Gastroesophageal sphincter (tissue), 4 donors: ENCODE data around the gene GLDC. TPM values are rescaled to one million over a fixed set of nuclear protein-coding genes. Genes with fewer than 3 reads are reported as not detected.
"Not testable (repeated sequence)": the region's sequence is repeated elsewhere in the genome, so short reads cannot be mapped to it uniquely, and the experiment has no call there.

Experiments
- ATAC-seq: fragments of 150-250 bp; one replicate; pipeline ENCODE4 v1.9.1; 2016; ENCODE audit warnings: mild to moderate bottlenecking, moderate library complexity
- H3K27ac ChIP-seq, 4 donors: fragments of 200-600 bp; sonication (generic) in 3 of 4; 1 replicate in 3 of 4; 2 replicates in 1 of 4; pipeline ENCODE4 v1.5.1; 2016 to 2019
- H3K27me3 ChIP-seq: fragments of 200-600 bp; sonication (generic); one replicate; pipeline ENCODE4 v1.5.1; 2019
- H3K36me3 ChIP-seq, 2 donors: fragments of 200-600 bp; sonication (generic); one replicate each; pipeline ENCODE4 v1.5.1; 2019; ENCODE audit warnings: control low read depth in 1 of 2
- H3K4me1 ChIP-seq, 3 donors: fragments of 200-600 bp; sonication (generic); 1 replicate in 2 of 3; 2 replicates in 1 of 3; pipeline ENCODE4 v1.5.1; 2016 to 2019; ENCODE audit warnings: control low read depth in 2 of 3
- H3K4me3 ChIP-seq, 2 donors: fragments of 200-600 bp; sonication (generic); one replicate each; pipeline ENCODE4 v1.5.1; 2019; ENCODE audit warnings: mild to moderate bottlenecking in 1 of 2, moderate library complexity in 1 of 2
- H3K9me3 ChIP-seq, 3 donors: fragments of 200-600 bp; sonication (generic); one replicate each; pipeline ENCODE4 v1.5.1; 2017 to 2019; ENCODE audit warnings: control low read depth in 2 of 3
- CTCF ChIP-seq, 4 experiments: fragments of 200-600 bp in 2 of 4; fragments of 450-650 bp in 2 of 4; sonication (generic) in 1 of 4; IDR thresholded peaks; one replicate each; pipeline ENCODE4 v1.5.1; 2017 to 2019; ENCODE audit warnings: antibody characterized with exemption in 4 of 4, mild to moderate bottlenecking in 2 of 4, moderate library complexity in 2 of 4
- EP300 ChIP-seq: sonication (generic); formaldehyde crosslinking; IDR thresholded peaks from one replicate; pipeline ENCODE4 v1.6.1; 2017; ENCODE audit warnings: antibody characterized with exemption, mild to moderate bottlenecking
- POLR2A ChIP-seq, 2 donors: fragments of 450-650 bp; IDR thresholded peaks; one replicate each; pipeline ENCODE4 v1.6.1; 2017; ENCODE audit warnings: antibody characterized with exemption in 2 of 2, mild to moderate bottlenecking in 2 of 2, moderate library complexity in 1 of 2
- POLR2AphosphoS5 ChIP-seq: sonication (generic); formaldehyde crosslinking; IDR thresholded peaks from one replicate; pipeline ENCODE4 v1.6.1; 2017; ENCODE audit warnings: antibody characterized with exemption
- WGBS, 2 donors: methylation state at CpG; one replicate each; pipeline ENCODE4 v1.1.5; 2018; ENCODE audit warnings: low coverage in 1 of 2; 5-methylcytosine and 5-hydroxymethylcytosine counted together
- total RNA-seq, 4 donors: library from RNA; depleted of rRNA; stranded (reverse); fragments of >200 nt; gene quantifications; one replicate each; pipeline ENCODE4 v1.1.0, GENCODE V29; 2016

GLDC gene
- 1 to 10 TPM in 1 of 4 donors, under 1 TPM in 3; 0.15 to 1.9 (median 0.51) TPM for total RNA-seq

- H3K4me1 ChIP-seq = peaks cover 0 to 26% (median 8%) of the 10 kb centered on the region in 3 donors
- no peak within 1 kb of the TSS for H3K27ac ChIP-seq
- peak; percentile 79 for ATAC-seq
Measured at GRCh38 chr9:6645355-6646292, at the start of gene GLDC. Gene GLDC, minus strand, starts transcription at chr9:6645729. Its CDS starts 230 bp downstream, at chr9:6645499.

GRCh38 chr9:6692881-6693361 is 47.4 kb upstream of the GLDC start:
- ATAC-seq = no peak
- no peak for TF ChIP-seq CTCF (IDR thresholded peaks at IDR 0.05)
- no peak for TF ChIP-seq POLR2AphosphoS5
- no peak for TF ChIP-seq EP300
- no peak for TF ChIP-seq POLR2A (IDR thresholded peaks at IDR 0.05)
- Histone ChIP-seq H3K9me3 (no peaks in the 10 kb centered on the region), H3K27me3 (no peaks in the 10 kb centered on the region), H3K4me1 (no peaks in the 10 kb centered on the region), H3K36me3 (no peaks in the 10 kb centered on the region), H3K4me3 (no peak overlapping the region), H3K27ac (no peak overlapping the region)
- WGBS, 2 donors = 63 to 79% methylated on average over 7 to 8 of the region's 9 CpGs

More at GRCh38 chr9:6645355-6646292, at the start of gene GLDC:
- Histone ChIP-seq H3K36me3 (no peaks in the 10 kb centered on the region), H3K4me3 (peak within 1 kb of the TSS in 1 of 2 donors; percentile 55), H3K9me3 (no peaks in the 10 kb centered on the region), H3K27me3 (peaks cover 90% of the 10 kb centered on the region)
- WGBS, 2 donors = 0% methylated on average over 3 to 6 of the region's 68 CpGs
- no peak for TF ChIP-seq POLR2A (IDR thresholded peaks at IDR 0.05)
- no peak for TF ChIP-seq CTCF (IDR thresholded peaks at IDR 0.05)
- TF ChIP-seq POLR2AphosphoS5 = no peak

GRCh38 chr9:6692433-6692832 is 46.9 kb upstream of the GLDC start:
- 80 to 85% methylated on average over 1 to 6 of the region's 6 CpGs for WGBS, 2 donors
- Histone ChIP-seq H3K36me3 (no peaks in the 10 kb centered on the region), H3K27me3 (no peaks in the 10 kb centered on the region), H3K9me3 (no peaks in the 10 kb centered on the region), H3K4me1 (no peaks in the 10 kb centered on the region), H3K4me3 (no peak overlapping the region), H3K27ac (no peak overlapping the region)
- TF ChIP-seq POLR2AphosphoS5 = no peak
- no peak for TF ChIP-seq CTCF (IDR thresholded peaks at IDR 0.05)
- TF ChIP-seq EP300 = no peak
- no peak for TF ChIP-seq POLR2A (IDR thresholded peaks at IDR 0.05)
- ATAC-seq = no peak

- WGBS, 2 donors = 88 to 94% methylated on average over 4 to 6 of the region's 7 CpGs
- H3K27me3 ChIP-seq, H3K9me3 ChIP-seq, ATAC-seq, H3K4me1 ChIP-seq, H3K27ac ChIP-seq, H3K4me3 ChIP-seq, H3K36me3 ChIP-seq: not testable (repeated sequence)
Measured at GRCh38 chr9:6690675-6691070, 45.1 kb upstream of the GLDC start.

GRCh38 chr9:6689893-6690674 is 44.6 kb upstream of the GLDC start:
- Histone ChIP-seq H3K4me3 (no peak overlapping the region), H3K27ac (no peak overlapping the region), H3K9me3 (no peaks in the 10 kb centered on the region), H3K27me3 (no peaks in the 10 kb centered on the region), H3K4me1 (peaks cover 0 to 8% (median 0%) of the 10 kb centered on the region in 3 donors), H3K36me3 (no peaks in the 10 kb centered on the region)
- no peak for ATAC-seq
- WGBS, 2 donors = 59 to 70% methylated on average over 2 of the region's 2 CpGs
- TF ChIP-seq EP300 (no peak), POLR2A (IDR thresholded peaks at IDR 0.05) (no peak), POLR2AphosphoS5 (no peak), CTCF (IDR thresholded peaks at IDR 0.05) (no peak)
